SK-MEL-5 (cell line): Measurements from ENCODE around the gene TMEM91. TPM values are rescaled to one million over a fixed set of nuclear protein-coding genes. Genes with fewer than 3 reads are reported as not detected.
"Not testable (repeated sequence)": the region's sequence is repeated elsewhere in the genome, so short reads cannot be mapped to it uniquely, and the experiment has no call there.

ENCODE experiments used
- DNase-seq: peaks from one replicate; pipeline ENCODE4 v3.0.0-alpha.2; 2016; ENCODE audit warnings: low read depth, low spot score
- in situ Hi-C: cut with HindIII; loops from 2 replicates; pipeline ENCODE4 v1.10.0; 2016; ENCODE audit warnings: low sequenced_read_pairs, high pct_unique_total_duplicates, low pct_unique_long_range_greater_than_20kb
- polyA plus RNA-seq, 2 experiments: library from polyadenylated mRNA; depleted of rRNA; stranded (reverse); fragments of >200 nt; gene quantifications; 2 replicates each; pipeline ENCODE4 v1.2.3, GENCODE V29; 2015
- total RNA-seq: library from RNA; depleted of rRNA; stranded (reverse); fragments of >200 nt; shearing (Covaris generic); gene quantifications from 2 replicates; pipeline ENCODE4 v1.2.3, GENCODE V29; 2014; rRNA removed

Gene TMEM91
- 0.26 TPM in 1 of 2 replicates, not detected in the other for total RNA-seq
- polyA plus RNA-seq (2015; cell fraction: cytosol; rRNA removed) = 0.53 TPM in 1 of 2 replicates, not detected in the other
- 8.4 and 8.5 TPM in 2 replicates for polyA plus RNA-seq (2015; cell fraction: nucleus; rRNA removed)

DNA sequence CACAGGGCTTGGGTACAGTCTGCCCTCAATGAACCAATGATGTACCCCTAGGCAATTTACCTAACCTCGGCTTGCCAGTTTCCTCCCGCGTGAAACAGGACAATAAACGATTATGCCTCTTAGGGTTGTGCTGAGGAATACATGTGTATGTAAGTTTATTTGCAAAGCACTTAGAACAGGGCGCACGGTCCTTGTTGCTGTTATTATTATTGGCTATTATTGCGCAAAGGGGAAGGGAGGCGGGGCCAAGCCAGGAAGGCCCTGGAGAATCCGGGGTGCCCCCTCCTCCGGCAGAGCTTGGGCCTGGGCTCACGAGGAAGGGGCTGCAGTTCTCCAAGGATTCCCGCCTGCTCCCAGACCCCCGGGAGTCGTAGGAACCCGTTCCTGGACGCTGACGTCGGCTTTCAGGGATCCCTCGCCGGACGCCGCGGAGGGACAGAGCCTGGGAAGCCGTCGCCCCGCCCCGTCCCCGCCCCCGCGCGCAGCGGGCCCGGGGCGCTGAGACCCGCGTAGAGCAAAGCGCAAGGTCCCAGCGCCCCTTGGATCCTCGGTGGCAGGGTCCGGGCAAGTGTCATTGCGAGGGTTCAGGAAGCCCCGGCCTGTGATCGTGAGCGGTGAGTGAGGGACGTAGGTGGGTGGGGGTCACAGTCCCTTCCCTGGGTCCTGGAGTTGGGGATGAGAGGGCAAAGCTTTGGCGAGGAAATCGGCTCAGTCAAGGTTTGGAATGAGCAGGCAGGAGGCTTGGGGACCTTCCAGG, at the start of gene TMEM91:
Gene TMEM91 (plus strand): TSS at position 293 of the 757 bp plus-strand sequence. CDS start 1,777 bp downstream, outside the sequence.
- in situ Hi-C loops = no loop called here
- DNase-seq = peak; percentile 27

- no peak for DNase-seq
- in situ Hi-C loops = no loop called here
Observed at GRCh38 chr19:41327076-41327575, 49.2 kb upstream of the TMEM91 start.

GRCh38 chr19:41327576-41328156, 48.7 kb upstream of the TMEM91 start:
- in situ Hi-C loops = no loop called here
- no peak for DNase-seq

DNA sequence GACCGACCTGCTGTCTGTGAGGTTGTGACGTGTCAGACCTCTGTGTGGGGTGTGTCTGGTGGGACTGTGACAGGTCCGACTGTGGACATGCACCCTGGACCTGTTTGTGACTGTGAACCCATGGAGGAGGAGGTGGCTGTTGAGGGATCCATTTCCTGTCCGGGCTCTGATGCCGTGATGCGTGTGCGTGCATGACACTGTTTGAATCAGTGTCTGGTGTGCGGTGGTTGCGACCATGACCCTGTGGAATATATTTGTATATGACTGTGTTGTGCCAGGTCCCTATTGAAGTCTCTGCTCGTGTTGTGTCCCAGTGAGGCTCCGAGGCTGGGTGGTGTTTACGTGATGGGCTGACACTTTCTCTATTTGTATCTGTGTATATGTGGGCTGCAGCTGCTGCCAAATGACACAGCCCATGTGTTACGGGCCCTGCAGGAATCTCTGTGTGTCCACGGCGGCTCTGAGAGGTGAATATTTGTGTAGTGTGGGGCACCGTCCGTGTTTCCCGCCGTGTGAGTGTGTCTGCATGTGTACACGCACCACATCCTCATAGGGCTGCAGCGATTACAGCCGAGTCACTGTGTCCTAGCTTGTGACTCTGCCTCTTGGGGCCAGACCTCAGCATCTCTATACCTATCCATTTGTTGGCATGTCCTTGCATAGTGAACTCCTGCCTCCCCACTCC, 48.0 kb upstream of the TMEM91 start:
- no peak for DNase-seq
- in situ Hi-C loops = no loop called here

GRCh38 chr19:41328842-41329225, 47.5 kb upstream of the TMEM91 start:
- no peak for DNase-seq
- in situ Hi-C loops = no loop called here

DNA sequence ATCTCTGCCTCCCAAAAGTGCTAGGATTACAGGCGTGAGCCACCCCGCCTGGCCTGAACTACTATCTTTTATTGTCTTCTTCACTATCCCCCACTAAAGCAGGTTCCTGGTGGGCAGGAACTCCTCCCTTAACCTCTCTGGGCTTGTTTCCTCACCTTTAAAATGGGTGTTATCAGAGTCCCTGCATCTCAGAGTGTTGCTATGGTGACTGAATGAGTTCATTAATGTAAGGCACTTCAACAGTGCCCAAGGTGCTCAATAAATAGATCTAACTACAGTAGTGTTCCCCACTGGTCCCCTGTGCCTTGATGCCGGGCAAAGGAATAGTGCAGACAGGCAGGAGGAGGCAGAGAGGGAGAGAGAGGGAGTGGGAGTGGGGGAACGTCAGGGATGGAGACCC, 45.9 kb upstream of the TMEM91 start:
- no peak for DNase-seq
- in situ Hi-C loops = no loop called here

GRCh38 chr19:41330946-41331678, 45.2 kb upstream of the TMEM91 start:
- DNase-seq = no peak
- in situ Hi-C loops = no loop called here

DNA sequence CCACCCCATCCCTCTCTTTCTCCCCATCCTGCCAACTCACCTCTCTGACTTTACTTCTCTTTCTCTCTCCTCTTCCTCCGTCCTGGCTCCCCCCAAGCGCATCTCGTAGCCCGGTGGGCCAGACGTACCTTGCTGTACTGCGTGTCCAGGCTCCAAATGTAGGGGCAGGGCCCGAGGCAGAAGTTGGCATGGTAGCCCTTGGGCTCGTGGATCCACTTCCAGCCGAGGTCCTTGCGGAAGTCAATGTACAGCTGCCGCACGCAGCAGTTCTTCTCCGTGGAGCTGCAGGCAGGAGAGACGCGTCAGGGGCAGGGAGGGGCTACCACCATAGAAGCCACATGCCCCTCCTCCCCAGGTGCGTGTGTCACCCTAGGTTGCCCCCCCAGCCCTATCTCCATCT, 44.3 kb upstream of the TMEM91 start:
- in situ Hi-C loops = no loop called here
- DNase-seq = no peak

- DNase-seq = no peak
- in situ Hi-C loops = no loop called here
Observed at GRCh38 chr19:41332468-41332867, 43.9 kb upstream of the TMEM91 start.

GRCh38 chr19:41334793-41335192, 41.5 kb upstream of the TMEM91 start:
- no peak for DNase-seq
- in situ Hi-C loops = no loop called here

DNA sequence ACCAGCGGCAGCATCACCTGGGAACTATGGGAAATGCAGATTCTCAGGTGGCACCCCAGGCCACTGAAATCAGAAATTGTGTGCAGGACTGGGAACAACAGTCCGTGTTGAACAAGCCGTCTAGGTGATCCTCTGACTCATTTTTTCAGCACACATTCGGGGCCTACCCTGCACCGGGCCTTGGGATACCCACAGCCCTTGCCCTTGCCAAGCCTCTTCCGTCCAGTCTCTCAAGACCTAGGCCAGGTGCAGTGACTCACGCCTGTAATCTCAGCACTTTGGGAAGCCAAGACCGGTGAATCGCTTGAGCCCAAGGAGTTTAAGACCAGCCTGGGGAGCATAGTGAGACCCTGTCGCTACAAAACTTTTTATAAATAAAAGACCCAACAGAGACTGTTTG, 40.9 kb upstream of the TMEM91 start:
- in situ Hi-C loops = no loop called here
- no peak for DNase-seq

- in situ Hi-C loops = no loop called here
- no peak for DNase-seq
Observed at GRCh38 chr19:41339936-41340335, 36.4 kb upstream of the TMEM91 start.

DNA sequence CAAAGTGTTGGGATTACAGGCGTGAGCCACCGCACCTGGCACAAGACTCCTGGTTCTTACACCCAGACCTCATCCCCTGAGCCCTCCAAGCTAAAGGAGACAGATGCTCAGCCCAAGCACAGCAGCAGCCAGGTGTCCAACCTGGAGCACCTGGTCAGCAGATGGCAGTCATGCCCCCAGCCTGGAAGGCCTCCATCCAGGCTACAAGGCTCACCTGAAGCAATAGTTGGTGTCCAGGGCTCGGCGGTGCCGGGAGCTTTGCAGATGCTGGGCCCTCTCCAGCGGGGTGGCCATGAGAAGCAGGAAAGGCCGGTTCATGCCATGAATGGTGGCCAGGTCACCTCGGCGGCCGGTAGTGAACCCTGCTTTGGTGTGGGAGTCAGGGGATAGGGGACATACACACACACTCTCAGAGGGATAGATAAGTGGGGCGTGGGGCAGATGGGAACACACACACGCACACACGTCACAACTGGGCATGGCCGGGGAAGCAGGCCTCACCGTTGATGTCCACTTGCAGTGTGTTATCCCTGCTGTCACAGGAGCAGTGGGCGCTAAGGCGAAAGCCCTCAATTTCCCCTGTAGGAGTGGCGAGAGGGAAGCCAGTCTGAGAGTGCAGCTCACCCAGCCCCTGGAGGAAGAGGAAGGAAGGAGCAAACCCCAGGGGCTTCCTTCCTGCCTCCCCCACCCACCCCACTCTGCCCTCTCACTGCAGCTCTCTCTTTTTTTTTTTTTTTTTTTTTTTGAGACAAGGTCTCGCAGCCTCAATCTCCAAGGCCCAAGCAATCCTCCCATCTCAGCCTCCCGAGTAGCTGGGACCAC, 34.5 kb upstream of the TMEM91 start:
- no peak for DNase-seq
- in situ Hi-C loops = no loop called here

- DNase-seq = no peak
- in situ Hi-C loops = no loop called here
Observed at GRCh38 chr19:41344162-41344561, 32.2 kb upstream of the TMEM91 start.

DNA sequence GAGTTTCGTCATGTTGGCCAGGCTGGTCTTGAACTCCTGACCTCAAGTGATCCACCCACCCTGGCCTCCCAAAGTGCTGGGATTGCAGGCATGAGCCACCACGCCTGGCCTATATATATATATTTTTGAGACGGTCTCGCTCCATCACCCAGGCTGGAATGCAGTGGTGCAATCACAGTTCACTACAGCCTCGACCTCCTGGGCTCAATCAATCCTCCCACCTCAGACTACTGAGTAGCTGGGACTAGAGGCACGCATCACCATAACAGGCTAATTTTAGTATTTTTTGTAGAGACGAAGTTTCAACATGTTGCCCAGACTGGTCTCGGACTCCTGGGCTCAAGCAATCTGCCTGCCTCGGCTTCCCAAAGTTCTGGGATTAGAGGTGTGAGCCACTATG, 29.4 kb upstream of the TMEM91 start:
- in situ Hi-C loops = not testable (repeated sequence)

GRCh38 chr19:41350735-41351338, 25.5 kb upstream of the TMEM91 start:
- in situ Hi-C loops = no loop called here
- no peak for DNase-seq

More for the DNA sequence above, 29.4 kb upstream of the TMEM91 start:
- not testable (repeated sequence) for DNase-seq
